ENCODE results near the gene SUPT4H1.

SUPT4H1 gene

GRCh38 chr17:58358408-58359172 is 6.6 kb upstream of the SUPT4H1 start:
- TF ChIP-seq EGR1 (IDR thresholded peaks at IDR 0.05) (no peak), EP300 (IDR thresholded peaks at IDR 0.05; ENCODE audit: borderline replicate concordance) (no peak), CREB1 (IDR thresholded peaks at IDR 0.05; ENCODE audit: low read depth) (no peak), RAD21 (IDR thresholded peaks at IDR 0.05; ENCODE audit: low read depth) (no peak), USF1 (IDR thresholded peaks at IDR 0.05) (no peak), NFIC (IDR thresholded peaks at IDR 0.05) (no peak), TAF1 (IDR thresholded peaks at IDR 0.05; ENCODE audit: low read depth) (no peak), FOXM1 (IDR thresholded peaks at IDR 0.05; ENCODE audit: borderline replicate concordance, low read depth) (no peak), YY1 (IDR thresholded peaks at IDR 0.05; ENCODE audit: low read depth) (no peak), MAX (IDR thresholded peaks at IDR 0.05) (no peak), ZBTB7A (IDR thresholded peaks at IDR 0.05; ENCODE audit: low read depth) (no peak), TEAD4 (IDR thresholded peaks at IDR 0.05) (no peak), CEBPB (IDR thresholded peaks at IDR 0.05) (no peak), TCF12 (IDR thresholded peaks at IDR 0.05; ENCODE audit: low read depth) (no peak)
- TF ChIP-seq, protein P1, sequence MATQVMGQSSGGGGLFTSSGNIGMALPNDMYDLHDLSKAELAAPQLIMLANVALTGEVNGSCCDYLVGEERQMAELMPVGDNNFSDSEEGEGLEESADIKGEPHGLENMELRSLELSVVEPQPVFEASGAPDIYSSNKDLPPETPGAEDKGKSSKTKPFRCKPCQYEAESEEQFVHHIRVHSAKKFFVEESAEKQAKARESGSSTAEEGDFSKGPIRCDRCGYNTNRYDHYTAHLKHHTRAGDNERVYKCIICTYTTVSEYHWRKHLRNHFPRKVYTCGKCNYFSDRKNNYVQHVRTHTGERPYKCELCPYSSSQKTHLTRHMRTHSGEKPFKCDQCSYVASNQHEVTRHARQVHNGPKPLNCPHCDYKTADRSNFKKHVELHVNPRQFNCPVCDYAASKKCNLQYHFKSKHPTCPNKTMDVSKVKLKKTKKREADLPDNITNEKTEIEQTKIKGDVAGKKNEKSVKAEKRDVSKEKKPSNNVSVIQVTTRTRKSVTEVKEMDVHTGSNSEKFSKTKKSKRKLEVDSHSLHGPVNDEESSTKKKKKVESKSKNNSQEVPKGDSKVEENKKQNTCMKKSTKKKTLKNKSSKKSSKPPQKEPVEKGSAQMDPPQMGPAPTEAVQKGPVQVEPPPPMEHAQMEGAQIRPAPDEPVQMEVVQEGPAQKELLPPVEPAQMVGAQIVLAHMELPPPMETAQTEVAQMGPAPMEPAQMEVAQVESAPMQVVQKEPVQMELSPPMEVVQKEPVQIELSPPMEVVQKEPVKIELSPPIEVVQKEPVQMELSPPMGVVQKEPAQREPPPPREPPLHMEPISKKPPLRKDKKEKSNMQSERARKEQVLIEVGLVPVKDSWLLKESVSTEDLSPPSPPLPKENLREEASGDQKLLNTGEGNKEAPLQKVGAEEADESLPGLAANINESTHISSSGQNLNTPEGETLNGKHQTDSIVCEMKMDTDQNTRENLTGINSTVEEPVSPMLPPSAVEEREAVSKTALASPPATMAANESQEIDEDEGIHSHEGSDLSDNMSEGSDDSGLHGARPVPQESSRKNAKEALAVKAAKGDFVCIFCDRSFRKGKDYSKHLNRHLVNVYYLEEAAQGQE (IDR thresholded peaks at IDR 0.05; ENCODE audit: low read depth), result no peak

DNA sequence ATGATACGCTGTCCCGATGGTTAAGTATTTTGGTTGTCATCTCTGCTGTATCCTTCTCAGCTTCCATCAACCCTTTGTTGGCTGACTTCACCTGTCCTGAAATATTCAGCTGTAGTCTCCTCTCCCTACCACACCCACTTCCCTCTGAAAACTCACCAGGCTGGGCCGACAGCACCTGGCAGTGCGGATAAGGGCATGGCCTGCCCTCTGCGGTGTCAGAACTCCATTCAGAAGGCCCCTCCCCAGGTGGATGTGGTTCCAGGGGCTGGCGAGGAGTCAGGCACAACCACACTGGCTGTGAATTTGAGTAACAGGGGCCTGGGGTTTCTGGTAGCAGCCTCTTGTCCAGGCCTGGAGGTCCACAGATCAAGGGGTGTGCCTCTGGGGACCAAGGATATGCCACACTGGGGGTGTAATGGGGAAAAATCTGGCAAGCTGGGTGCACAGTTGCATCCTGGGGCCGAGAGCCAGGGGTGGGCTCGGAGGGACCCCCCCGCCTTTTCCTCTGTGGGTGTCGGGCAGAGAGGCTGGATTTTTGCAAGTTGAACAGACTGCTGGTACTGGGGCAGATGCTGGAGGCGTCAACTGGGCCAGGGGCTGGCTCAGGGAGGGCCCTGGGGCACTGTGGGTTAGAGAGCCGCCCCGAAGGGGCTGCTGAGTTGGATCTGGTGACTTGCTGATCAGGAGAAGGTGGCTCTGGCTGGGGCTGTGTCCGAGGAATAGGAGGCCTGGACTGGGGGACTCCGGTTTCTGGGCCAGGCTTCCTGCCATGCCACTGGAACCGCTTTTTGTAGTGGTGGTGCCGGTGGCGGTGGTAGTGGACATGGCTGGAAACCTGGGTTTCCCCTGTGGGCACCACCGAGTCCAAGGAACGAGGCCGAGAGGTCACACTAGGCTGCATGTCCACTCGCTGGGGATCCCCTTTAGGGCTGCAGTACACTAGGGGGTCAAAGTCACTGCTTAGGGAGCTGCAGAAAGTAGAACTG is 5.6 kb upstream of the SUPT4H1 start:
- no peak for TF ChIP-seq EGR1 (IDR thresholded peaks at IDR 0.05)
- TF ChIP-seq FOXM1 (IDR thresholded peaks at IDR 0.05; ENCODE audit: borderline replicate concordance, low read depth), result no peak
- no peak for TF ChIP-seq TAF1 (IDR thresholded peaks at IDR 0.05; ENCODE audit: low read depth)
- no peak for TF ChIP-seq TEAD4 (IDR thresholded peaks at IDR 0.05)
- no peak for TF ChIP-seq EP300 (IDR thresholded peaks at IDR 0.05; ENCODE audit: borderline replicate concordance)
- TF ChIP-seq CEBPB (IDR thresholded peaks at IDR 0.05), result no peak
- no peak for TF ChIP-seq RAD21 (IDR thresholded peaks at IDR 0.05; ENCODE audit: low read depth)
- no peak for TF ChIP-seq NFIC (IDR thresholded peaks at IDR 0.05)
- no peak for TF ChIP-seq ZBTB7A (IDR thresholded peaks at IDR 0.05; ENCODE audit: low read depth)
- no peak for TF ChIP-seq USF1 (IDR thresholded peaks at IDR 0.05)
- TF ChIP-seq, protein P1 (IDR thresholded peaks at IDR 0.05; ENCODE audit: low read depth), result no peak
- no peak for TF ChIP-seq CREB1 (IDR thresholded peaks at IDR 0.05; ENCODE audit: low read depth)
- no peak for TF ChIP-seq TCF12 (IDR thresholded peaks at IDR 0.05; ENCODE audit: low read depth)

DNA sequence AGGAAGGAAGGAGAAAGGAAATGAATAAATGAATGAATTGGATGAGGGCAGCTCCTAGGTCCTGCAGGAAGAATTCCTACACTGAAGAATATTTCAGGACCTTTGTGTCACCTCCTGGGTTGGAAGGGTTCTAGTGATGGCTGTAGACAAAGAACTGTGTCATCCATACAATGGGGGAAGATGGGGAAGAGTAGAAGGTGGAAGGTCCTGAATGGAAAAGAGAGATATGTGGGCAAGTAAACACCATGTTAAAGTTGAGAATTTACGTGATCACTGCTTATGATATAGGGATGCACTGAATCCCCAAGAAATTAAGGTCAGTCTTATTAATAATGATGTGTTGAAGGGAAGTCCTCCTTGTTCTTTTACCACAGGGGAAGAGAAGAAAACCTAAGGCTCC is 4.2 kb upstream of the SUPT4H1 start:
- no peak for TF ChIP-seq EP300 (IDR thresholded peaks at IDR 0.05; ENCODE audit: borderline replicate concordance)
- no peak for TF ChIP-seq EGR1 (IDR thresholded peaks at IDR 0.05)
- no peak for TF ChIP-seq TAF1 (IDR thresholded peaks at IDR 0.05; ENCODE audit: low read depth)
- TF ChIP-seq RAD21 (IDR thresholded peaks at IDR 0.05; ENCODE audit: low read depth), result no peak
- no peak for TF ChIP-seq YY1 (IDR thresholded peaks at IDR 0.05; ENCODE audit: low read depth)
- TF ChIP-seq TEAD4 (IDR thresholded peaks at IDR 0.05), result no peak
- no peak for TF ChIP-seq CEBPB (IDR thresholded peaks at IDR 0.05)
- TF ChIP-seq CREB1 (IDR thresholded peaks at IDR 0.05; ENCODE audit: low read depth), result no peak
- no peak for TF ChIP-seq MAX (IDR thresholded peaks at IDR 0.05)
- no peak for TF ChIP-seq FOXM1 (IDR thresholded peaks at IDR 0.05; ENCODE audit: borderline replicate concordance, low read depth)
- no peak for TF ChIP-seq TCF12 (IDR thresholded peaks at IDR 0.05; ENCODE audit: low read depth)
- TF ChIP-seq USF1 (IDR thresholded peaks at IDR 0.05), result no peak
- TF ChIP-seq, protein P1 (IDR thresholded peaks at IDR 0.05; ENCODE audit: low read depth), result no peak
- TF ChIP-seq NFIC (IDR thresholded peaks at IDR 0.05), result no peak
- TF ChIP-seq ZBTB7A (IDR thresholded peaks at IDR 0.05; ENCODE audit: low read depth), result no peak

Data from Ishikawa (cell line).